ENCODE measurements around the gene CCT2. TPM values are rescaled to one million over a fixed set of nuclear protein-coding genes. Genes with fewer than 3 reads are reported as not detected.
A peak's percentile ranks its signal among the peaks of the same experiment; 100 is the strongest.

The CCT2 gene
- total RNA-seq, 2 donors from 2014 or later, result 71.4 to 104 TPM

DNA sequence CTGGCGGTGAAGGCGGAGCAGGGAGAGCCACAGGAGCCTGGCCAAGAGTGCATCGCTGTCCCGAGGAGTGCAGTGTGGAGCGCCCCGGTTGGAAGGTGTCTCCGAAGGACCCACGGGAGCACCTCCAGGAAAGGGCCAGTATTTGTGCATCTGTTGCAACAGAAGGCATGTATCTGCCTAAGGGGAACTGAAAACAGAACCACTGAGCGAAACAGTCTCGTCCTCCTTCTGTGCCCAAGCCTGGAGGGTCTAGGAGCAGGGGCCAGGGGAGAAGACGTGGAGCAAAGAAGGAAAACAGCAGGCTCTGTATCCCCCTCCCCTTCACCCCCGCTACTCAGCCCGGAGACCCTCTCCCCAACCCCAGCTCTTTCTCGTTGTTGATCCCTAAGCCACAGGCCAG, 30.8 kb downstream of the CCT2 start:
- peaks cover 0 to 6% of the 10 kb centered on the region in 2 donors for H3K4me1 ChIP-seq
- no peak overlapping the region for H3K4me3 ChIP-seq
- no peak overlapping the region for H3K27ac ChIP-seq
- H3K36me3 ChIP-seq, result no peaks in the 10 kb centered on the region
- no peaks in the 10 kb centered on the region for H3K9me3 ChIP-seq
- TF ChIP-seq, protein P1, sequence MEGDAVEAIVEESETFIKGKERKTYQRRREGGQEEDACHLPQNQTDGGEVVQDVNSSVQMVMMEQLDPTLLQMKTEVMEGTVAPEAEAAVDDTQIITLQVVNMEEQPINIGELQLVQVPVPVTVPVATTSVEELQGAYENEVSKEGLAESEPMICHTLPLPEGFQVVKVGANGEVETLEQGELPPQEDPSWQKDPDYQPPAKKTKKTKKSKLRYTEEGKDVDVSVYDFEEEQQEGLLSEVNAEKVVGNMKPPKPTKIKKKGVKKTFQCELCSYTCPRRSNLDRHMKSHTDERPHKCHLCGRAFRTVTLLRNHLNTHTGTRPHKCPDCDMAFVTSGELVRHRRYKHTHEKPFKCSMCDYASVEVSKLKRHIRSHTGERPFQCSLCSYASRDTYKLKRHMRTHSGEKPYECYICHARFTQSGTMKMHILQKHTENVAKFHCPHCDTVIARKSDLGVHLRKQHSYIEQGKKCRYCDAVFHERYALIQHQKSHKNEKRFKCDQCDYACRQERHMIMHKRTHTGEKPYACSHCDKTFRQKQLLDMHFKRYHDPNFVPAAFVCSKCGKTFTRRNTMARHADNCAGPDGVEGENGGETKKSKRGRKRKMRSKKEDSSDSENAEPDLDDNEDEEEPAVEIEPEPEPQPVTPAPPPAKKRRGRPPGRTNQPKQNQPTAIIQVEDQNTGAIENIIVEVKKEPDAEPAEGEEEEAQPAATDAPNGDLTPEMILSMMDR (IDR thresholded peaks at IDR 0.05), result no peak
- DNase-seq (ENCODE audit: low spot score), result no peak
- no peaks in the 10 kb centered on the region for H3K27me3 ChIP-seq

DNA sequence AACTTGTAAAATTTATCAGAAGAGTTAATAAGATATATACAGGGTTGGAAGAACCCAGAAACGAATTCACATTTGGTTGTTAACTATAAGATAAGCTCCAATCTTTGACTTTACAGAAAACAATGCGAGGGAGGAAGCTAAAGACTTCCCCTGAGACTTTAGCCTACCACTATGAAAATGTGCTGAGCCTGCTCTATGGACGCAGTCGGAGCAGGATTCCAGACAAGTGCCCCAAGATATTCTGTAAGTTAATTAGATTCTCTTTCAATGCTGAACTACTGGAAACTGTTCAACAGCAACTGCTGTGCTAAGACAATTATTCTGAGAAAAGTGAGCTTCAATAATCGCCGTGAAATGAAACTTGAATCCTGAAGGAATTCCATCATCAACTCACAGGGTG, 33.8 kb downstream of the CCT2 start:
- Histone ChIP-seq H3K27me3 (no peaks in the 10 kb centered on the region), H3K36me3 (no peaks in the 10 kb centered on the region), H3K4me3 (no peak overlapping the region), H3K27ac (no peak overlapping the region), H3K9me3 (no peaks in the 10 kb centered on the region), H3K4me1 (peaks cover 0 to 9% of the 10 kb centered on the region in 2 donors)
- no peak for DNase-seq (ENCODE audit: low spot score)
- TF ChIP-seq, protein P1 (IDR thresholded peaks at IDR 0.05), result no peak

DNA sequence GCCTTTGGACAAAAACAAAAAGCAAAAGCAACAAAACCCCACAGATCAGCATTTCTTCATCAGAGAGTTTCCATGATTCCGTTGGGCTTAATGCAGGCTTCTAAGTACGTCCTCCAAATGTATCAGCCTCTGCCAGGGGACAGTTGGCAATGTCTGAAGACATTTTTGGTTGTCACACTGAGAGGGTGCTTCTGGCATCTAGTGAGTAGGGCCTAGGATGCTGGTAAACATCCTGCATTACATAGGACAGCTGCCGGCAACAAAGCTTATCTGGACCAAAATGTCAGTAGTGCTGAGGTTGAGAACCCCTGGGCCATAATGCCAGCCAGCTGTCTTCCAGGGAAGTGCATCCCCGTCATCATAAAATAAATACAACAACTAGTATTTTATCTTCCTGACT, 34.8 kb downstream of the CCT2 start:
- H3K27ac ChIP-seq, result peak overlapping the region; percentile 32 to 35

DNA sequence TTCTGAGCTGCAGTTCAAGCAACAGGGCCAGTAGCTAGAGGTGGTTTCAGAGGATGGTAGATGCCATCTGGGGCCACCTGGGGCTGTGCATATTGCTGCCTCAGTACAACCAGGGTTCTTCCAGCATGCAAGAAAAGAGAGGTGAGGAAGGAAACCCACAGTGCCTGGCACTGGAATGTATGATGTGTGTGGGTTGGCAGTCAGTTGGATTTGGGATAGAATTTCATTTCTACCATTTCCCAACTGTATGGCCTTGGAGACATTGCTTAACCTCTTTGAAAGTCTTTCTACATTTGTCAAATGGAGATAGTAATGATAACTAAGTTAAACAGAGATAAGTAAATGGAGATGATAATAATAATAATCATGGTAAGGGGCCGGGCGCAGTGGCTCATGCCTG, 35.7 kb downstream of the CCT2 start:
- TF ChIP-seq, protein P1 (IDR thresholded peaks at IDR 0.05), result no peak

More for the DNA sequence above, 34.8 kb downstream of the CCT2 start:
- TF ChIP-seq, protein P1 (IDR thresholded peaks at IDR 0.05), result no peak
- no peaks in the 10 kb centered on the region for H3K36me3 ChIP-seq
- no peaks in the 10 kb centered on the region for H3K27me3 ChIP-seq
- no peaks in the 10 kb centered on the region for H3K9me3 ChIP-seq
- no peak overlapping the region for H3K4me3 ChIP-seq
- H3K4me1 ChIP-seq, result peaks cover 0 to 9% of the 10 kb centered on the region in 2 donors
- DNase-seq (ENCODE audit: low spot score), result no peak

DNA sequence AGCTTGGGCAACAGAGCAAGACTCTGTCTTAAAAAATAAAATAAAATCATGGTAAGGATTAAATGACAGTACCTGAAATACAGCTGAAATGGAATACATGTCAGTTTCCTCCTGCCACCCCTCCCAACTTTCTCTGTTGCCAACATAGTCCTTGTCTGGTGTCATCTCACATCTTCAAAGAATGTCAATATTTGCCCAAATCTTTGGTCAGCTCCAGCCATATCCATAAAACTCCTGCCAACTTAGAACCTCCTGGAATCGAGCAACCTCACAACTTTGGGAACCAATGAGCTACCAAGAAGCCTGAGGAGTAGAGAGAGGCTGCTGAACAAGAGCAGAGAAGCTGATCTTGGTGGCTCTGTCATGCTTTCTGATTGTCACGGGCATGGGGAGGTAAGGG, 36.3 kb downstream of the CCT2 start:
- TF ChIP-seq, protein P1 (IDR thresholded peaks at IDR 0.05), result no peak
- no peaks in the 10 kb centered on the region for H3K27me3 ChIP-seq
- H3K4me1 ChIP-seq, result peaks cover 0 to 9% of the 10 kb centered on the region in 2 donors
- H3K4me3 ChIP-seq, result no peak overlapping the region
- H3K27ac ChIP-seq, result no peak overlapping the region
- DNase-seq (ENCODE audit: low spot score), result no peak
- no peaks in the 10 kb centered on the region for H3K36me3 ChIP-seq
- H3K9me3 ChIP-seq, result no peaks in the 10 kb centered on the region

More for the DNA sequence above, 35.7 kb downstream of the CCT2 start:
- no peak overlapping the region for H3K4me3 ChIP-seq
- no peaks in the 10 kb centered on the region for H3K9me3 ChIP-seq
- peaks cover 0 to 9% of the 10 kb centered on the region in 2 donors for H3K4me1 ChIP-seq
- H3K36me3 ChIP-seq, result no peaks in the 10 kb centered on the region
- no peak for DNase-seq (ENCODE audit: low spot score)
- H3K27me3 ChIP-seq, result no peaks in the 10 kb centered on the region
- no peak overlapping the region for H3K27ac ChIP-seq

DNA sequence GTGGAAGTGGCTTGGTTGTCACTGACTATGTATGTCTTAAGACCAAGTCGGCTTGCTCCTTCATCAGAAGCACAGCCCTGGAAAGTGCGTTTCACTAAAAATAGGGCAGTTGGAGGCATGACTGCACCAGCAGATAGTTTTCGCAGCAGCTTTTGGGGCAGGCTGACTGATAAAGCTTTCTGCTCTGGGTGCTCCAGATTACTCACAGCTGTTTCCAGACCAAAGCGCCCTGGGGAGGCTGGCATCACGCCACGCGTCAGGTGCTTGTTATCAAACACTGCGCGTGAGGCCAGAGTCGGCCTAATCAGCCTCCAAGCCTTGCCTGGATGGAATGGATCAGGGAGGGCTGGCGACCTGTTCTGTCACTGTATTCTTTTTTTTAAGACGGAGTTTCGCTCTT, 38.7 kb downstream of the CCT2 start:
- Histone ChIP-seq H3K4me3 (no peak overlapping the region), H3K27me3 (no peaks in the 10 kb centered on the region), H3K27ac (peak overlapping the region; percentile 55 to 70), H3K36me3 (no peaks in the 10 kb centered on the region), H3K4me1 (peaks cover 0 to 9% of the 10 kb centered on the region in 2 donors), H3K9me3 (no peaks in the 10 kb centered on the region)
- DNase-seq (ENCODE audit: low spot score), result no peak
- TF ChIP-seq, protein P1 (IDR thresholded peaks at IDR 0.05), result no peak

Data from right atrium auricular region (tissue), 2 donors.